ENCODE results near the gene EFL1.

EFL1 gene

DNA sequence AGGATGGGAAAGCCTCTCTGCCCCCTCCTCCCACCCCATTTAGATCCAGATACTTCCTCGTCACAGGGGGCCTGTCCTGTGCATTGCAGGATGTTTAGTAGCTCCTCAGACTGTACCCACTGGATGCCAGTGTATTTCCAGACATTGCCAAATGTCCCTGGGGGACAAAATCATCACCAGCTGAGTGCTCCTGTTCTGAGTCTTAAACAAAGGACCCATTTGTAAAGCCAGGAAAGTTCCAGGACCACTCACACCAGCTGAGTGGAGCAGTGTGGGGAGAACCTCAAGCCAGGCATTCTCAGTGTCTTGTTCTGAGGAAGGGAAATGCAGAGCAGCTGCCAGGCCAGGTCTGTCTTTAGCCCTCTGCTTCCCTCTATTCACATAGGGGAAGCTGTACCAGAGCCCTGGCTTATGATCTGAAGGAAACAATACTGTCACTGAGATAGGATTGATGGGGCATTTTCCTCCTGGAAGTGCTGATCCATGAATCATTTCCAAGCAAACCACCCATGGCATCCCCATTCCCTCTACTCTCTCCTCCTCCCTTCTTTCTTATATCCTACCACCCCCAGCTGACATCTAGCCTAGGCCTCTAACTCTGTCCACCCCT lies 149.3 kb downstream of the EFL1 start:
- H3K9ac ChIP-seq (ENCODE audit: low read length), result no peak overlapping the region
- no peaks in the 10 kb centered on the region for H3K9me3 ChIP-seq (ENCODE audit: low read length)
- no peaks in the 10 kb centered on the region for H3K4me1 ChIP-seq (ENCODE audit: insufficient read depth, low read length)
- H3K27me3 ChIP-seq (ENCODE audit: control insufficient read depth in 1 of 2, insufficient read depth in 2 of 2, low read length in 2 of 2), result no peaks in the 10 kb centered on the region
- H3K36me3 ChIP-seq (ENCODE audit: insufficient read depth, low read length), result no peaks in the 10 kb centered on the region
- H3K4me3 ChIP-seq (ENCODE audit: low read depth in 1 of 2, low read length in 2 of 2), result no peak overlapping the region
- no peak overlapping the region for H3K27ac ChIP-seq (ENCODE audit: low read depth, low read length)

DNA sequence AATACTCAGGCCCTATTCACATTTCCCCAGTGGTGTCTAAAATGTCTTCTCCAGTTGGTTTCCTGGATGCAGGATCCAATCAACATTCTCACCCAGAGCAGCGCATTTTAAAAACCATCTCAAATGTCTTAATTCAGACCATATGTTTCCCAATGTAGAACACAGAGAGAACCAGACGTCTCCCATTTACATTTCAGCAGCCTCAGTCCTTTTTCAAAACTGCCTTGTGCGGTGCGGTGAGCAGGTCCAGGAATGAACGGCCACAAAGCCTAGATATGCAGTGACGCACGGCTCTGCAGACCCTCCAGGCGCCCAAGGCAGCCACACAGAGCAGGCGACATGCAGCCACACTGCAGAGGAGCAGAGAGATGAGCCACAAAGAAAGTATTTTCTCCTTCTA lies 150.6 kb downstream of the EFL1 start:
- Histone ChIP-seq H3K9me3 (ENCODE audit: low read length) (no peaks in the 10 kb centered on the region), H3K27me3 (ENCODE audit: control insufficient read depth in 1 of 2, insufficient read depth in 2 of 2, low read length in 2 of 2) (no peaks in the 10 kb centered on the region), H3K36me3 (ENCODE audit: insufficient read depth, low read length) (no peaks in the 10 kb centered on the region), H3K27ac (ENCODE audit: low read depth, low read length) (no peak overlapping the region), H3K4me1 (ENCODE audit: insufficient read depth, low read length) (no peaks in the 10 kb centered on the region), H3K9ac (ENCODE audit: low read length) (no peak overlapping the region), H3K4me3 (ENCODE audit: low read depth in 1 of 2, low read length in 2 of 2) (no peak overlapping the region)

- no peak overlapping the region for H3K9ac ChIP-seq (ENCODE audit: low read length)
- H3K27ac ChIP-seq (ENCODE audit: low read depth, low read length), result no peak overlapping the region
- no peaks in the 10 kb centered on the region for H3K9me3 ChIP-seq (ENCODE audit: low read length)
- no peaks in the 10 kb centered on the region for H3K4me1 ChIP-seq (ENCODE audit: insufficient read depth, low read length)
- no peaks in the 10 kb centered on the region for H3K27me3 ChIP-seq (ENCODE audit: control insufficient read depth in 1 of 2, insufficient read depth in 2 of 2, low read length in 2 of 2)
- H3K4me3 ChIP-seq (ENCODE audit: low read depth in 1 of 2, low read length in 2 of 2), result no peak overlapping the region
- no peaks in the 10 kb centered on the region for H3K36me3 ChIP-seq (ENCODE audit: insufficient read depth, low read length)
Observed at GRCh38 chr15:82110144-82110543, 152.4 kb downstream of the EFL1 start.

DNA sequence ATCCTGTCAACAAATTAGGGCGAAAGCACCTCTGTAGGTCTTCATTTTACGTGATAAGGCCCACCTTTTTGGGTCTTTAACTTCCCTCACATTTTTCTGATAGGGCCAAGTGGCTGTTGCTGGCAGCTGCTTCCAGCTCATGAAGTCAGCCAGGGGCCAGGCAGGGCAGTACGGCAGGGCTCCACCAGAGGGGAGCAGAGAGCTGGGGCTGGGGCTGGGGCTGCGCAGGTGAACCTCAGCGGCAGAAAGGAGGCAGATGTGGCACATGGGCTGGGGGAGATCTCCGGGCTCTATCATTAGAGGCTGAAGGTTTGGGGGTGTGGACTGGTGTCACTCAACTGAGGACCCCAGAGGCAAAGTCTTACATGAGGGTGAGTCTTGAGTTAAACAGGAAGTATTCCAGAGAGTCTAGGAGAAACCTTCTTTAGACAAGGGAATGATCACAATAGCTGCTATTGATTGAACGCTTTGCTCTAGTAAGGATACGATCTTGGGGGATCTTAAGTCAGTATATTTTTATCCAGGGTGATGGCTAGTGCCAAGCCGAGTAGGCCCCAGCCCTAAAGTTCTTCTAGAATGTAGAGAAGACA lies 153.9 kb downstream of the EFL1 start:
- H3K4me1 ChIP-seq (ENCODE audit: insufficient read depth, low read length), result no peaks in the 10 kb centered on the region
- H3K9ac ChIP-seq (ENCODE audit: low read length), result no peak overlapping the region
- H3K9me3 ChIP-seq (ENCODE audit: low read length), result no peaks in the 10 kb centered on the region
- no peak overlapping the region for H3K27ac ChIP-seq (ENCODE audit: low read depth, low read length)
- H3K27me3 ChIP-seq (ENCODE audit: control insufficient read depth in 1 of 2, insufficient read depth in 2 of 2, low read length in 2 of 2), result no peaks in the 10 kb centered on the region
- H3K36me3 ChIP-seq (ENCODE audit: insufficient read depth, low read length), result no peaks in the 10 kb centered on the region
- no peak overlapping the region for H3K4me3 ChIP-seq (ENCODE audit: low read depth in 1 of 2, low read length in 2 of 2)

DNA sequence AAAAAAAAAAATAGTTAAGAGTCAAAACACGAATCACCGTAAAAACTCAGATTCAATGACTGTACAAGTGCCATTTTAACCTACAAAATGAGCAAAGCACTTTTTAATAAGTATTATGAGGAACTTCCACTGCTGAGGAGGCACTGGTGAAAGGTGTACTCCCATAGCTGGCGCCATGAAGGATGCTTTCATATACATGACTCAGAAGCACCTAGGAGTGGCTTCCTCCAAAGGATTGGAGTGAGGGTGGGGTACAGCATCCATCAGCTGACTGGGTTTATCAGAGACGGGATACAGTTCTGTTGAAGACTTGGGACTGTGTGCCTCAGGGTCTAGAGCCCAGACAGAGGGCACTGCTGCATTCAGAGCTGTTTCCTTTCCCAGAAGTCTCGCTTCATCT lies 155.9 kb downstream of the EFL1 start:
- no peaks in the 10 kb centered on the region for H3K9me3 ChIP-seq (ENCODE audit: low read length)

DNA sequence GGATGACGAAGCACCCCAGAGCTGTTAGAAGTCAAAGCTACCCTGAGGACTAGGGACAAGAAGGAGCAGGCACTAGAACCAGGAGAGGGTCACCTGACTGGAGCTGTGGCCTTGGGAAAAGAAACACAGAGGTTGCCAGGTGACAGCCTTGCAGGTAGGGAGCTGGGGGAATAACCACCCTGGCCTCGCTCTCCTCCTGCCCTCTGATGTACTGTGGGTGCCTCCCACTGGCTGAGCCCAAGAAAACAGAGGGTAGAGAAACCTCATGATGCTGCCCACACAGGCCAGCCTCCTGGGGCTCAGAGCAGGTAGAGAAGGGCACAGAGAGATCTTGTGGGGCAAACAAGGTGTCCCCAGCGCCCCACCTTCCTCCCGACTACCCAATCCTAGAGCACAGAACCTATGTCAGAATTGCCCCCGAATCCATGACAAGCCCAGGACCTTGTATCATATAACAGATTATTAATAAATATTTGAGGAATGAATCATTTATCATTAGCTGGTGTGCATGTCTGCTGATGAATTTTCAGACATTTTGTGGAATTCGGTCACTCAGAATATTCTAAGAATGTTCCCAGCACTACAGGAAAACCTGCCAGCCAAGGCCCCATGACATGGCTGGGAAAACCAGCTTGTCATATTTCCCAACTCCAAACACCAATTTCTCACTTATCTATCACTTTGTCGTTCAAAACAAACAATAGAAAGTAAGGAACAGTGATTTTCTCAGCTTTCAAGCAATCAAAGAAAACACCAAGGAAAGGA lies 156.9 kb downstream of the EFL1 start:
- H3K27me3 ChIP-seq (ENCODE audit: control insufficient read depth in 1 of 2, insufficient read depth in 2 of 2, low read length in 2 of 2), result no peaks in the 10 kb centered on the region
- no peak overlapping the region for H3K4me3 ChIP-seq (ENCODE audit: low read depth in 1 of 2, low read length in 2 of 2)
- no peaks in the 10 kb centered on the region for H3K9me3 ChIP-seq (ENCODE audit: low read length)
- no peaks in the 10 kb centered on the region for H3K36me3 ChIP-seq (ENCODE audit: insufficient read depth, low read length)
- no peaks in the 10 kb centered on the region for H3K4me1 ChIP-seq (ENCODE audit: insufficient read depth, low read length)
- H3K27ac ChIP-seq (ENCODE audit: low read depth, low read length), result no peak overlapping the region
- no peak overlapping the region for H3K9ac ChIP-seq (ENCODE audit: low read length)

More for the DNA sequence above, 155.9 kb downstream of the EFL1 start:
- Histone ChIP-seq H3K36me3 (ENCODE audit: insufficient read depth, low read length) (no peaks in the 10 kb centered on the region), H3K4me3 (ENCODE audit: low read depth in 1 of 2, low read length in 2 of 2) (no peak overlapping the region), H3K27me3 (ENCODE audit: control insufficient read depth in 1 of 2, insufficient read depth in 2 of 2, low read length in 2 of 2) (no peaks in the 10 kb centered on the region), H3K9ac (ENCODE audit: low read length) (no peak overlapping the region), H3K4me1 (ENCODE audit: insufficient read depth, low read length) (no peaks in the 10 kb centered on the region), H3K27ac (ENCODE audit: low read depth, low read length) (no peak overlapping the region)

- H3K4me3 ChIP-seq (ENCODE audit: low read depth in 1 of 2, low read length in 2 of 2), result no peak overlapping the region
- H3K27ac ChIP-seq (ENCODE audit: low read depth, low read length), result no peak overlapping the region
- no peaks in the 10 kb centered on the region for H3K9me3 ChIP-seq (ENCODE audit: low read length)
Observed at GRCh38 chr15:82103468-82103867, 159.1 kb downstream of the EFL1 start.

DNA sequence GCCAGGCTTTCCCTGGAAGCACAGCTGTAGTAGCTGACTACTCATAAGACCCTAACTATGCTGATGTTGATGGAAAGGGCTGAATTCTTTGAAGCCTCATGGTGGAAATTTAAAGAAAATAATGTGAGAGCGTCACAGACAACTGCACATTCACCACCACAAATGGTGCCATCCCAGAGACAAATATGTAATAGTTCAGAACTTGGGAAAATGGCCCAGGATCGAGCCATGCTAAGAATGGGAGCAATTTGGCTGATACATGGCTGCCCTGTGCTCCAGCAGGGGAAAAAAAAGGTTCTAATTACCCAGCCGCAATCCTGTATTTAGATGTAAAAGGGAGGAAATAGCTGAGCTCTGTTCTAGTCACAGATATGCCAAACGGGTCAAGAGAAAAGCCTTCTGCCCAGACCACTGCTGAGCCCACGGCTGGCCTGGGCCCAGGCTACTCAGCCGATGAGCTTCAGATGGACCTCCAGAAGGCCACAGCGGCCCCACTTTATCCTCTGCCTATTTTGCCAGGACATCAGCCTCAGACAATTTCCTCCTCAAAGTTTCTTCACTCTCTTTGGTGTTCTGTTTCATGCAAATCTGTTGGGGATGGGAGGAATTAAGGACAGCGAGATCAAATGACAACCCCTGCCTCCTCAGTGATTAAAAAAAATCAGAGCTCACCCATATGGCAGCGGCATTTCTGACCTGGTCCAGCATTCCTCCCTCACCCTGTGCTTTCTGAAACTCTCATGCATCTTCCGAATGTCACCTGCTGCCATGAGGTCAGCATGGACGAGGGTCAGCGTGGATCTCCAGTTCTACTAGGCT lies 162.2 kb downstream of the EFL1 start:
- Histone ChIP-seq H3K4me3 (ENCODE audit: low read depth in 1 of 2, low read length in 2 of 2) (no peak overlapping the region), H3K36me3 (ENCODE audit: insufficient read depth, low read length) (no peaks in the 10 kb centered on the region), H3K4me1 (ENCODE audit: insufficient read depth, low read length) (no peaks in the 10 kb centered on the region), H3K9ac (ENCODE audit: low read length) (no peak overlapping the region), H3K9me3 (ENCODE audit: low read length) (no peaks in the 10 kb centered on the region), H3K27me3 (ENCODE audit: control insufficient read depth in 1 of 2, insufficient read depth in 2 of 2, low read length in 2 of 2) (no peaks in the 10 kb centered on the region), H3K27ac (ENCODE audit: low read depth, low read length) (no peak overlapping the region)

More at GRCh38 chr15:82103468-82103867, 159.1 kb downstream of the EFL1 start:
- Histone ChIP-seq H3K27me3 (ENCODE audit: control insufficient read depth in 1 of 2, insufficient read depth in 2 of 2, low read length in 2 of 2) (no peaks in the 10 kb centered on the region), H3K36me3 (ENCODE audit: insufficient read depth, low read length) (no peaks in the 10 kb centered on the region), H3K4me1 (ENCODE audit: insufficient read depth, low read length) (no peaks in the 10 kb centered on the region), H3K9ac (ENCODE audit: low read length) (no peak overlapping the region)

DNA sequence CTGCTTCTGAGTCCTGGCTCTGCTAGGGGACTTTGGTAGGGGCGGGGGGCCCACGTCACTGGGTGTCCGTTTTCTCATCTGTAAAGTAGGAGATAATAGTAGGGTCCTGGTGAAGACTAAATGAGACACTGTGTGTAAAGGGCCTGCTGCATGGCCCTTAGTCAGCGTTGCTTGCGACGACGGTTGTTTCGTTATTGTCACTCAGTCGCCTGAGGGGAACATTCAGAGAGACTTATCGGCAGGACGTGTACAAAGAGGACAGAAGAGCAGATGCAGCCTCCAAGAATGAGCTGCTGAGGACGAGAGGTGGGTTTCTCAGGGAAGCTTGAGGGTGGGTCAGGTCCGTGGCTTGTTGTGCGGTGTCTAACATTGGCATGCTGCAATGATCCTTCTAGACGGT lies 163.9 kb downstream of the EFL1 start:
- Histone ChIP-seq H3K27ac (ENCODE audit: low read depth, low read length) (no peak overlapping the region), H3K9ac (ENCODE audit: low read length) (no peak overlapping the region), H3K27me3 (ENCODE audit: control insufficient read depth in 1 of 2, insufficient read depth in 2 of 2, low read length in 2 of 2) (no peaks in the 10 kb centered on the region), H3K36me3 (ENCODE audit: insufficient read depth, low read length) (no peaks in the 10 kb centered on the region), H3K9me3 (ENCODE audit: low read length) (no peaks in the 10 kb centered on the region), H3K4me3 (ENCODE audit: low read depth in 1 of 2, low read length in 2 of 2) (no peak overlapping the region), H3K4me1 (ENCODE audit: insufficient read depth, low read length) (no peaks in the 10 kb centered on the region)

- no peak overlapping the region for H3K9ac ChIP-seq (ENCODE audit: low read length)
- no peaks in the 10 kb centered on the region for H3K27me3 ChIP-seq (ENCODE audit: control insufficient read depth in 1 of 2, insufficient read depth in 2 of 2, low read length in 2 of 2)
- H3K4me3 ChIP-seq (ENCODE audit: low read depth in 1 of 2, low read length in 2 of 2), result no peak overlapping the region
- H3K9me3 ChIP-seq (ENCODE audit: low read length), result no peaks in the 10 kb centered on the region
- no peaks in the 10 kb centered on the region for H3K36me3 ChIP-seq (ENCODE audit: insufficient read depth, low read length)
- H3K27ac ChIP-seq (ENCODE audit: low read depth, low read length), result no peak overlapping the region
- no peaks in the 10 kb centered on the region for H3K4me1 ChIP-seq (ENCODE audit: insufficient read depth, low read length)
Observed at GRCh38 chr15:82095803-82096202, 166.7 kb downstream of the EFL1 start.

GRCh38 chr15:82093774-82094211 lies 168.7 kb downstream of the EFL1 start:
- Histone ChIP-seq H3K9ac (ENCODE audit: low read length) (no peak overlapping the region), H3K36me3 (ENCODE audit: insufficient read depth, low read length) (no peaks in the 10 kb centered on the region), H3K27ac (ENCODE audit: low read depth, low read length) (no peak overlapping the region), H3K9me3 (ENCODE audit: low read length) (no peaks in the 10 kb centered on the region), H3K4me3 (ENCODE audit: low read depth in 1 of 2, low read length in 2 of 2) (no peak overlapping the region), H3K4me1 (ENCODE audit: insufficient read depth, low read length) (no peaks in the 10 kb centered on the region), H3K27me3 (ENCODE audit: control insufficient read depth in 1 of 2, insufficient read depth in 2 of 2, low read length in 2 of 2) (no peaks in the 10 kb centered on the region)
